Naive thymus-derived CD4-positive, alpha-beta T cell (primary cell): ENCODE measurements around the gene CHTF18. TPM values are rescaled to one million over a fixed set of nuclear protein-coding genes. Genes with fewer than 3 reads are reported as not detected.

Experiments
- ATAC-seq: fragments of 150-1000 bp; cut with Tn5 transposase; 2 replicates; pipeline ENCODE4 v1.10.0; 2021; ENCODE audit warnings: mild to moderate bottlenecking, moderate library complexity
- CTCF ChIA-PET: fragments of 350-600 bp; sonication (Branson Sonifier 250); formaldehyde crosslinking; loops from one replicate; lab custom pipeline; 2021; ENCODE audit warnings: antibody characterized with exemption; lab: Charles Lee
- POLR2A ChIA-PET: fragments of 350-600 bp; sonication (Branson Sonifier 250); formaldehyde crosslinking; loops from one replicate; lab custom pipeline; 2021; ENCODE audit warnings: antibody characterized with exemption, inconsistent platforms; lab: Charles Lee
- DNase-seq, 9 donors: peaks; one replicate each; pipeline versions ENCODE4 v3.0.0 to v3.0.0-alpha.2; 2020 to 2022; ENCODE audit warnings: mixed read lengths in 1 of 9
- H3K27ac ChIP-seq: one replicate; pipeline ENCODE4 v1.7.0; 2013; ENCODE audit warnings: mild to moderate bottlenecking, low read depth, low read length, moderate library complexity
- H3K27me3 ChIP-seq, 2 donors: one replicate each; pipeline ENCODE4 v1.7.0; 2013; ENCODE audit warnings: low read length in 2 of 2, mild to moderate bottlenecking in 2 of 2, moderate library complexity in 2 of 2; ENCODE audit not compliant: control insufficient read depth in 2 of 2, insufficient read depth in 2 of 2
- H3K36me3 ChIP-seq, 3 experiments: 1 replicate in 2 of 3; 2 replicates in 1 of 3; pipeline ENCODE4 v1.7.0; 2013; ENCODE audit warnings: low read length in 3 of 3, mild to moderate bottlenecking in 3 of 3, moderate library complexity in 1 of 3; ENCODE audit not compliant: insufficient read depth in 3 of 3, control insufficient read depth in 2 of 3
- H3K4me1 ChIP-seq, 2 donors: one replicate each; pipeline ENCODE4 v1.7.0; 2013; ENCODE audit warnings: low read length in 2 of 2, mild to moderate bottlenecking in 2 of 2, moderate library complexity in 1 of 2; ENCODE audit not compliant: control insufficient read depth in 2 of 2, insufficient read depth in 2 of 2
- H3K4me3 ChIP-seq: 2 replicates; pipeline ENCODE4 v1.7.0; 2013; ENCODE audit warnings: mild to moderate bottlenecking, low read length
- H3K9me3 ChIP-seq, 3 experiments: 1 replicate in 2 of 3; 2 replicates in 1 of 3; pipeline ENCODE4 v1.7.0; 2013; ENCODE audit warnings: low read length in 3 of 3; ENCODE audit not compliant: control insufficient read depth in 2 of 3
- H3K27ac Mint-ChIP-seq, 9 donors: one replicate each; pipeline ENCODE4 v1.8.0; 2020 to 2022; ENCODE audit warnings: mixed read lengths in 9 of 9, mild to moderate bottlenecking in 8 of 9, moderate library complexity in 5 of 9, inconsistent platforms in 2 of 9
- H3K27me3 Mint-ChIP-seq, 5 donors: one replicate each; pipeline ENCODE4 v1.8.0; 2021 to 2022; ENCODE audit warnings: mixed read lengths in 5 of 5, mild to moderate bottlenecking in 1 of 5
- H3K36me3 Mint-ChIP-seq, 5 donors: one replicate each; pipeline ENCODE4 v1.8.0; 2020 to 2022; ENCODE audit warnings: mixed read lengths in 5 of 5, mild to moderate bottlenecking in 3 of 5, inconsistent platforms in 1 of 5
- H3K4me1 Mint-ChIP-seq, 7 donors: one replicate each; pipeline ENCODE4 v1.8.0; 2020 to 2022; ENCODE audit warnings: mixed read lengths in 7 of 7, mild to moderate bottlenecking in 3 of 7, inconsistent platforms in 1 of 7
- H3K4me3 Mint-ChIP-seq, 10 donors: one replicate each; pipeline ENCODE4 v1.8.0; 2020 to 2022; ENCODE audit warnings: mild to moderate bottlenecking in 10 of 10, mixed read lengths in 10 of 10, moderate library complexity in 6 of 10, inconsistent platforms in 2 of 10
- H3K9me3 Mint-ChIP-seq, 11 donors: one replicate each; pipeline ENCODE4 v1.8.0; 2020 to 2022; ENCODE audit warnings: mixed read lengths in 11 of 11, mild to moderate bottlenecking in 4 of 11, inconsistent platforms in 1 of 11, moderate library complexity in 1 of 11
- intact Hi-C, 2 donors: fragments of 100-400 bp; cut with micrococcal nuclease; formaldehyde crosslinking; loops; one replicate each; pipeline ENCODE4 v1.15.1; 2023
- polyA plus RNA-seq, 2 donors: library from polyadenylated mRNA; unstranded; fragments of 300-500 nt; fragmentation: Illumina TruSeq; gene quantifications; one replicate each; pipeline ENCODE4 v1.2.3, GENCODE V29; 2021
- total RNA-seq, 6 experiments: library from RNA in 5 of 6; stranded (reverse) in 5 of 6; gene quantifications; 1 replicate in 5 of 6; 2 replicates in 1 of 6; pipeline ENCODE4 v1.2.3 and lab custom pipeline; 2021 to 2026

The CHTF18 gene
- total and polyA plus RNA-seq, 7 experiments from 2014 or later: 4.5 to 74.8 (median 36.2) TPM

- Mint-ChIP-seq H3K27me3 (no peaks in the 10 kb centered on the region), H3K27ac (peak within 1 kb of the TSS in 6 of 9 donors; percentile 53 to 89 (median 78)), H3K4me1 (peaks cover 0 to 14% (median 5%) of the 10 kb centered on the region in 7 donors), H3K9me3 (peaks cover 0 to 2% (median 0%) of the 10 kb centered on the region in 11 donors), H3K36me3 (peaks cover 0 to 6% (median 0%) of the 10 kb centered on the region in 5 donors), H3K4me3 (peak within 1 kb of the TSS; percentile 78 to 90 (median 86))
- H3K27ac ChIP-seq: peak within 1 kb of the TSS; percentile 83
- no peaks in the 10 kb centered on the region for H3K27me3 ChIP-seq
- H3K9me3 ChIP-seq: no peaks in the 10 kb centered on the region
- intact Hi-C loops: loop anchor here (1.0 to 5.0 kb wide), 6 partner anchors 19 to 184 kb away; partner anchors contain the start of genes CIAO3 (in 1 of the 2), LMF1 (in 1 of the 2) and METTL26 (in 1 of the 2)
- ATAC-seq (peak; percentile 4), DNase-seq (no peak)
- CTCF ChIA-PET: no interaction called here
- peaks cover 5 to 8% of the 10 kb centered on the region in 2 donors for H3K4me1 ChIP-seq
- peaks cover 0 to 26% (median 0%) of the 10 kb centered on the region in 3 experiments for H3K36me3 ChIP-seq
- peak within 1 kb of the TSS; percentile 74 for H3K4me3 ChIP-seq
- POLR2A ChIA-PET: interaction anchor here (0.9 to 1.2 kb wide), 3 partner anchors 16 to 93 kb away, joined by 3 to 5 read pairs (median 4); partner anchors contain the start of gene CIAO3
These were observed 432 bp upstream of the CHTF18 start, which contains the start of gene RPUSD1 for GRCh38 chr16:787978-788398. RPUSD1 (minus strand) TSS chr16:788381; CDS start chr16:787737, 644 bp downstream.

- no peak for ATAC-seq
These were observed 901 bp downstream of the CHTF18 start for GRCh38 chr16:789191-789850.

GRCh38 chr16:790086-790485, 1.7 kb downstream of the CHTF18 start:
- H3K27ac Mint-ChIP-seq: peak overlapping the region in 2 of 9 donors; percentile 56 to 66
- Histone ChIP-seq H3K4me3 (no peak overlapping the region), H3K9me3 (no peaks in the 10 kb centered on the region), H3K4me1 (peaks cover 5 to 8% of the 10 kb centered on the region in 2 donors), H3K36me3 (peaks cover 0 to 32% (median 0%) of the 10 kb centered on the region in 3 experiments), H3K27me3 (no peaks in the 10 kb centered on the region), H3K27ac (no peak overlapping the region)
- no peak for DNase-seq
- ChIA-PET CTCF (no interaction called here), POLR2A (no interaction called here)
- peaks cover 0 to 6% (median 0%) of the 10 kb centered on the region in 5 donors for H3K36me3 Mint-ChIP-seq
- peaks cover 0 to 2% (median 0%) of the 10 kb centered on the region in 11 donors for H3K9me3 Mint-ChIP-seq
- no peaks in the 10 kb centered on the region for H3K27me3 Mint-ChIP-seq
- intact Hi-C loops: no loop called here
- no peak for ATAC-seq
- H3K4me1 Mint-ChIP-seq: peaks cover 0 to 11% (median 4%) of the 10 kb centered on the region in 7 donors
- H3K4me3 Mint-ChIP-seq: peak overlapping the region in 9 of 10 donors; percentile 16 to 90 (median 66)

More at GRCh38 chr16:789191-789850, 901 bp downstream of the CHTF18 start:
- Mint-ChIP-seq H3K9me3 (peaks cover 0 to 2% (median 0%) of the 10 kb centered on the region in 11 donors), H3K27me3 (no peaks in the 10 kb centered on the region), H3K4me3 (peak overlapping the region in 6 of 10 donors; percentile 16 to 90 (median 54)), H3K36me3 (peaks cover 0 to 6% (median 0%) of the 10 kb centered on the region in 5 donors), H3K27ac (no peak overlapping the region), H3K4me1 (peaks cover 0 to 14% (median 5%) of the 10 kb centered on the region in 7 donors)
- intact Hi-C loops: loop anchor here (2.0 to 5.0 kb wide), 4 partner anchors 49 to 183 kb away; partner anchors contain the start of genes CIAO3 (in 1 of the 2), LMF1 (in 1 of the 2) and METTL26 (in 1 of the 2)
- H3K27ac ChIP-seq: peak overlapping the region; percentile 67
- peak overlapping the region; percentile 72 for H3K4me3 ChIP-seq
- ChIA-PET POLR2A (interaction anchor here (0.9 kb wide), 1 partner anchor 18 kb away, joined by 4 read pairs; no protein-coding TSS in a partner anchor), CTCF (interaction anchor here (0.9 kb wide), 1 partner anchor 14 kb away, joined by 4 read pairs; no protein-coding TSS in a partner anchor)
- no peak for DNase-seq
- no peaks in the 10 kb centered on the region for H3K9me3 ChIP-seq
- H3K4me1 ChIP-seq: peaks cover 5 to 8% of the 10 kb centered on the region in 2 donors
- H3K27me3 ChIP-seq: no peaks in the 10 kb centered on the region
- peaks cover 0 to 32% (median 0%) of the 10 kb centered on the region in 3 experiments for H3K36me3 ChIP-seq

- H3K4me3 Mint-ChIP-seq: peak overlapping the region in 3 of 10 donors; percentile 4 to 25 (median 17)
- Histone ChIP-seq H3K36me3 (peaks cover 0 to 26% (median 0%) of the 10 kb centered on the region in 3 experiments), H3K4me3 (no peak overlapping the region), H3K4me1 (peaks cover 5 to 8% of the 10 kb centered on the region in 2 donors), H3K9me3 (no peaks in the 10 kb centered on the region), H3K27me3 (no peaks in the 10 kb centered on the region), H3K27ac (no peak overlapping the region)
- ChIA-PET POLR2A (no interaction called here), CTCF (no interaction called here)
- DNase-seq: no peak
- no peaks in the 10 kb centered on the region for H3K27me3 Mint-ChIP-seq
- H3K36me3 Mint-ChIP-seq: peaks cover 0 to 6% (median 0%) of the 10 kb centered on the region in 5 donors
- H3K9me3 Mint-ChIP-seq: peaks cover 0 to 2% (median 0%) of the 10 kb centered on the region in 11 donors
- intact Hi-C loops: no loop called here
- ATAC-seq: no peak
- H3K4me1 Mint-ChIP-seq: peaks cover 0 to 9% (median 4%) of the 10 kb centered on the region in 7 donors
- no peak overlapping the region for H3K27ac Mint-ChIP-seq
These were observed 2.7 kb downstream of the CHTF18 start for GRCh38 chr16:791131-791530.

GRCh38 chr16:792221-792995, 4.0 kb downstream of the CHTF18 start:
- ChIA-PET CTCF (no interaction called here), POLR2A (no interaction called here)
- intact Hi-C loops: no loop called here
- Histone ChIP-seq H3K36me3 (peaks cover 0 to 20% (median 0%) of the 10 kb centered on the region in 3 experiments), H3K27me3 (no peaks in the 10 kb centered on the region), H3K27ac (no peak overlapping the region), H3K4me3 (no peak overlapping the region), H3K9me3 (no peaks in the 10 kb centered on the region), H3K4me1 (peaks cover 3% of the 10 kb centered on the region in 2 donors)
- Mint-ChIP-seq H3K9me3 (no peaks in the 10 kb centered on the region), H3K27ac (no peak overlapping the region), H3K4me1 (peaks cover 0 to 4% (median 0%) of the 10 kb centered on the region in 7 donors), H3K4me3 (no peak overlapping the region), H3K36me3 (peaks cover 0 to 6% (median 0%) of the 10 kb centered on the region in 5 donors), H3K27me3 (no peaks in the 10 kb centered on the region)
- no peak for DNase-seq
- ATAC-seq: no peak

GRCh38 chr16:793414-793813, 5.0 kb downstream of the CHTF18 start:
- ChIA-PET CTCF (interaction anchor here (0.6 kb wide), 1 partner anchor 87 kb away, joined by 3 read pairs; no protein-coding TSS in a partner anchor), POLR2A (no interaction called here)
- no peak overlapping the region for H3K4me3 Mint-ChIP-seq
- H3K4me1 Mint-ChIP-seq: peaks cover 0 to 4% (median 0%) of the 10 kb centered on the region in 7 donors
- H3K9me3 ChIP-seq: no peaks in the 10 kb centered on the region
- no peak for ATAC-seq
- peaks cover 0 to 2% (median 0%) of the 10 kb centered on the region in 11 donors for H3K9me3 Mint-ChIP-seq
- H3K27ac ChIP-seq: no peak overlapping the region
- no peak overlapping the region for H3K27ac Mint-ChIP-seq
- peaks cover 0 to 1% (median 0%) of the 10 kb centered on the region in 5 donors for H3K27me3 Mint-ChIP-seq
- intact Hi-C loops: no loop called here
- no peaks in the 10 kb centered on the region for H3K27me3 ChIP-seq
- no peak for DNase-seq
- H3K4me3 ChIP-seq: no peak overlapping the region
- H3K4me1 ChIP-seq: no peaks in the 10 kb centered on the region
- H3K36me3 Mint-ChIP-seq: peaks cover 0 to 6% (median 0%) of the 10 kb centered on the region in 5 donors
- peaks cover 0 to 18% (median 0%) of the 10 kb centered on the region in 3 experiments for H3K36me3 ChIP-seq
